Stimulated activated CD4-positive, alpha-beta T cell treated with anti-CD3 and anti-CD28 coated beads, Interleukin-15, amount 100 ng/mL, for 48 hours (primary cell): ENCODE data around the gene CLCN1.

ENCODE experiments used
- DNase-seq, 2 donors: peaks; one replicate each; pipeline ENCODE4 v3.0.0-alpha.2; 2020; ENCODE audit warnings: low read depth in 2 of 2

The CLCN1 gene

DNA sequence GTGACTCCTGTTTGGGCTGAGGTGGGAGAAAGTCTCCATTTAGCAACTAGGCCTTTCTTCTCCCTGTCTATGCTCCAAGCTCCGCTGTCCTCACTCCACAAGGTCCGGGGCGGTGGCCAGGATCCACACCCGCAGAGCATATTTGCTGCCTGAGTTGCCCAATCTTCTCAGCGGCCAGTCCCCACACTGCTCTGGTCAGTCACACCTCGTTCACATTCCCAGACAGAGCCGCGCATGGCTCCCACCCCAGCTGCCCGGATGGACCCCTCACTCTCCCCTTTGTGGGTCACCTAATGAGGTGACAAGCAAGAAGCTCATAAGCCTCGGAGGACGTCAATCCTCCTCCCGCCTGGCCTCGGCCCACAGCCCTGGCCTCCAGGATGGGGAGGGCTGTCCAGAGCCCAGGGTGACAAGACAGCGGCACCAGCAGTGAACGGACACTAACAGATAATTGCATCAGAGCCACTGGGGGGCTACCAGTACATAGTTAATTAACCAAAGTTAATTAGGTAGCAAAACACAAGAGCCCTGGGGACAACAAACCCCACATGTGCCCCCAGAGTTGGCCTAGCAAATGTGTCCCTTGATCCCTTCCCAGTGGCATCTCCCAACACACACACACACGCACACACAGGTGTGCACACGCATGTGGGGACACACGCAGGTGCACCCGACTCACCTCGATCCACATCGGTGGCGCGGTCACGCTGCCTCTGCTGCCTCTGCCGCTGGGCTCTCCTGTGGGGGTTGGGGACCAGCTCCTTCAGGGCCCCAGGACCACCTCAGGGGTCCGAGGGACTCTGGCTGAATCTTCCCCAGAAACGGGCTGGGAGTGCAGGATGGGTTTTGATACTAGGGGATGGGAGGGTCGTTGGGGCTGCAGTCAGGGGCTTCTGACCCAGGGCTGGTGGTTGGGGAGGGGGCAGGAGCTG, 81.0 kb downstream of the CLCN1 start:
- no peak for DNase-seq

DNA sequence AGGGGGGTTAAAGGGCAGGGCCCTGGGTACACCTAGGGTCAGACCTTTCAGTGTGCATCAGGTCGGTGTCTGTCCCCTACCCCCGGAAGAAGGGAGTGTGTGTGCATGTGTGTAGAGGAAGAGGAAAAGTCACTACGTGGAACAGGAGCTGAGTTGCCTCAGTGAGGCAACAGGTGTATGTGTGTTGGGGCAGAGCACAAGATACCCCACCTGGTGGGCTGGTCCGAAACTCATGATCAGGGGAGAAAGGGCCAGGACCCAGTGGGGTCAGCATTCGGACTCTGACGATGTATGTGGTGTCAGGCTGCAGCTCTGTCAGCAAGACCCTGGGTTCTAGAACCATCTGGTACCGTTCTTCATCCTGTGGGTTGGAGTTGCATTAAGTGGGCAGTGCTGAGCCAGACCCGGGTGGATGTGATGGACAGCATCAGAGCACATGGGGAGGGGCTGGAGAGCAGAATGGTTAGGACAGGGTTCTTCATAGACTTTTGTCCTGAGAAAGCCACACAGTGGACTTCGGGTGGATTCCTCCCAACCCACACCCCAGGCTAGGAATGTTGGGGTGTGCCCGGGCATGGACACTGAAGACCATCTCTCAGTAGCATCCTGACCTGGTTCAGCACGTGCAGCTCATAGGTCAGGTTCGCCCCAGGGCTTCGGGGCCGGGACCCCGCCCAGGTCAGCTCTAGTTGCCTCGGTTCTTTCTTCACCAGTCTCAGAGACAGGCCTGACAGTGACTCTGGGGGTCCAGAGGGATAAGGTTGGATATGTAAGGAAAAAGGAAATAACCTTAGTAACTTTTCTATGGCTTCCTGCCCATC, 82.0 kb downstream of the CLCN1 start:
- DNase-seq = no peak

DNA sequence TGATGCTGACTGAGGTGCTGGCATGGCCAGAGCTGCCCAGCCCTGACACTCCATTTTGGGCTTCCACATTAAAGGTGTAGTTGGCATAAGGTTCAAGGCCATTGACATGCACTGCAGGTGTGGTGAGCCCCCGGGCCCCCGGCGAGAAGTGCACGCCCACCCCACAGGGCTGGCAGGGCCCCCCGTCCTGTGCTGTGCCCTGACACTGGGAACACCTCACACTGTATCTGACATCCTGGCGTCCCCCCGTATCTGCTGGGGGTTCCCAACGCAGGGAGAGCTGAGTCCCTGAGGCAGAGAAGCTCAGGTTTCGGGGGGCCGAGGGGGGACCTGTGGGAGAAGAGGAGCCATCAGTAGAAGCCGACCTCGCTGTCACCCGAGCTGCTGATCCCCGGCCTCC, 82.7 kb downstream of the CLCN1 start:
- no peak for DNase-seq

DNA sequence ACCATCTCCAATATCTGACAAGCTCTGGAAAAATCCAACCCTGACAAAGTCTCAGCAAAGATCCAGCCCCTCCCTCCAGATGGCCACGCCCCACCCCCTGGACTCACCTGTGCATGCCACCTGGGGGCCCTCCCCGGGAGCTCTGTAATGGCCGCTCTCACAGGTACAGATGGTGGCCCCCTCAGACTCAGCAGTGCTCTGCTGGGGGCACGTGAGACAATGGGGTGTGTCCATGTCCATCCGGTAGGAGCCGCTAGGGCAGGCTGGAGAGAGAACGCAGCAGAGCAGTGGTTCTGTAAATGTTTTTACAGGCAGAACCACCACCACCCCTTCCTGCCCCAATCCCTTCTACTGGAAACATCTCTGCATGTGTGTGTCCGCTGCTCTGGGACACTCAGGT, 83.2 kb downstream of the CLCN1 start:
- no peak for DNase-seq

DNA sequence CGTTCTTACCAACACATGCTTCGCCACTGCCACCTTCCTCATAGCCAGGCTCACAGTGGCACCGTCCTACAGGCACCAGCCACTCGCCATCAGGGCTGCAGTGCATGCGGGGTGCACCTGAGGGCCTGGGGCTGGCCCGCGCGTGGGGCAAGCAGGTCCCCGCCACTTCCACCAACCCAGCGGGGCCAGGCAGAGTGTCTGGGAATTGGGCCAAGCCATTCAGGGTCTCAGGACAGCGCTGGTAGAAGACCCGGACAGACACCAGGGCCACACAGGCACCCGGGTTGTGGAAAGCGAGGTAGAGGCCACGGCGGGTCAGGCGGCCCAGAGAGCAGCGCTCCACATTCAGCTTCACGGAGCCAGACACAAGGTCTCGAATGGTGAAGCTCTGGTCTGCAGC, 83.7 kb downstream of the CLCN1 start:
- DNase-seq = no peak

DNA sequence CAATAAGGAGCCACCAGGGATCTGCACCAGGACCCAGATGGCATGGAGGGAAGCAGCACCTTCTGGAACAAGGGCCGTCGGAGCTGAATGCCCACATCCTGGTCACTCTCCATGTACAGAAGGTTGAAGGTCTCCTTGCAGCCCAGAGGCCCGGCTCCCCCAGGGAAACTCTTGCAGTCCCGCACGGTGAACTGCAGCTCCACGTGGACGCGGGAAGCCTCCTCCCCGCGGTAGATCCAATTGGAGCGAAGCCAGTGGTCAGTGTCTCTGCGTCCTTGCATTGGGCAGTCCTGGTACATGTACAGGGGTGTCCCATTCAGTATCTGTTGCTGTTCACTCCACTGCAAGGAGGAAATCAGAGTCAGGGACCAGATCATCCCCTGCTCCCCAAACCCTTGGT, 85.4 kb downstream of the CLCN1 start:
- DNase-seq = no peak
